ENCODE data around the gene SPNS2. TPM values are rescaled to one million over a fixed set of nuclear protein-coding genes. Genes with fewer than 3 reads are reported as not detected.

SPNS2 gene
- total RNA-seq, 1 experiment from 2014 or later, result 33.8 TPM

GRCh38 chr17:4583782-4584100 lies 85.1 kb downstream of the SPNS2 start:
- H3K36me3 ChIP-seq (ENCODE audit: low read depth), result no peaks in the 10 kb centered on the region
- H3K4me2 ChIP-seq, result no peak overlapping the region
- ChIA-PET CTCF (no interaction called here), POLR2A (ENCODE audit: unreplicated experiment) (no interaction called here)
- no TSS peak for BruUV-seq (replicated peaks)
- no peak overlapping the region for H3K4me3 ChIP-seq
- H3K4me1 ChIP-seq (replicated peaks; ENCODE audit: insufficient read depth), result no peaks in the 10 kb centered on the region
- no peaks in the 10 kb centered on the region for H3F3A ChIP-seq (ENCODE audit: insufficient read depth, low read depth)
- intact Hi-C loops (cut with micrococcal nuclease; ENCODE audit: unreplicated experiment), result no loop called here
- no peak for TF ChIP-seq CTCF (conservative IDR thresholded peaks at IDR 0.05)
- no peak for TF ChIP-seq EZH2 (IDR thresholded peaks at IDR 0.05; ENCODE audit: low read depth)
- H3K79me2 ChIP-seq (ENCODE audit: low read depth), result no peaks in the 10 kb centered on the region
- H3K27ac ChIP-seq, result no peak overlapping the region
- H4K20me1 ChIP-seq (ENCODE audit: insufficient read depth), result no peaks in the 10 kb centered on the region; the same call in 1 of the 2 replicates
- no peaks in the 10 kb centered on the region for H3K9me2 ChIP-seq (ENCODE audit: insufficient read depth)
- DNase-seq, result no peak
- no peak overlapping the region for H2AFZ ChIP-seq
- H3K9me3 ChIP-seq (ENCODE audit: insufficient read depth, low read depth), result no peaks in the 10 kb centered on the region
- H3K27me3 ChIP-seq (ENCODE audit: insufficient read depth, low read depth), result peaks cover 59% of the 10 kb centered on the region

DNA sequence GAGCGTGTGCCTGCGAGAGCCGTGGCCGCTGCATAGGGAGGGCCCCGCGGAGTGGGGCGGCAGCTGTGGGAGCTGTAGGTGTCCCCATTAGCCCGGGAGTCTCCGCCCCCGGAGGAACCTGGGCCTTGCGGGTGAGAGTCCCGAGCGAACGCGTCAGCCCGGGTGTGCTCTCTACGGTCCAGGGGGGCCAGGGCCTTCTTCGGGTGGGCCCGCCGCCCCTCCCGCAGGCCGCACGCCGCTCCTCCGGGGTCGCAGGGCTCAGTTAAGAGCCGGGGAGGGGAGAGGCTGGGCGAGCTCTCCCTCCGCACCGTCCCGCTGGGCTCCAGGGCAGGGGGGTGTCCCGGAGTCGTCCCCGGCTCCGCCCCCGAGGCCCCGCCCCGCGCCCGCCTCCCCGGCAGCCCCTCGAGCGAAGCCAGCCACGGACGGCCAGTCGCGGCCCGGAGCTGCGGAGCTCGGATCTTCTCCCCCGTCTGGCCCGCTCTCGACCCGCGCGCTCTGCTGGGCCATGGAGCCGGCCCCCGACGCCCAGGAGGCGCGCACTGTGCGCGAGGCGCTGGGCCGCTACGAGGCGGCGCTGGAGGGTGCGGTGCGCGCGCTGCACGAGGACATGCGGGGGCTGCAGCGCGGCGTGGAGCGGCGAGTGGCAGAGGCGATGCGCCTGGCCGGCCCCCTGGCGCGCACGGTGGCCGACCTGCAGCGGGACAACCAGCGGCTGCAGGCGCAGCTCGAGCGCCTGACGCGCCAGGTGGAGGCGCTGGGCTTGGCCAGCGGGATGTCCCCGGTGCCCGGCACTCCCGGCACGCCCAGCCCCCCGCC lies 85.6 kb downstream of the SPNS2 start, which contains the start of gene SMTNL2:
TSS of gene SMTNL2 (plus strand) at position 429 of the 816 bp plus-strand sequence. CDS start at position 506, 77 bp downstream.
- Histone ChIP-seq H3K9me3 (ENCODE audit: insufficient read depth, low read depth) (no peaks in the 10 kb centered on the region), H3K4me2 (no peak within 1 kb of the TSS), H3K27me3 (ENCODE audit: insufficient read depth, low read depth) (peaks cover 65% of the 10 kb centered on the region), H3K9me2 (ENCODE audit: insufficient read depth) (no peaks in the 10 kb centered on the region), H2AFZ (no peak within 1 kb of the TSS), H3K4me3 (no peak within 1 kb of the TSS), H4K20me1 (ENCODE audit: insufficient read depth) (no peaks in the 10 kb centered on the region; the same call in 1 of the 2 replicates), H3K27ac (no peak within 1 kb of the TSS), H3K79me2 (ENCODE audit: low read depth) (no peaks in the 10 kb centered on the region), H3K36me3 (ENCODE audit: low read depth) (no peaks in the 10 kb centered on the region), H3K4me1 (replicated peaks; ENCODE audit: insufficient read depth) (no peaks in the 10 kb centered on the region), H3F3A (ENCODE audit: insufficient read depth, low read depth) (no peaks in the 10 kb centered on the region)
- no peak for DNase-seq
- TF ChIP-seq CTCF (conservative IDR thresholded peaks at IDR 0.05), result no peak
- no peak for TF ChIP-seq EZH2 (IDR thresholded peaks at IDR 0.05; ENCODE audit: low read depth)
- CTCF ChIA-PET, result interaction anchor here (0.5 kb wide), 1 partner anchor 29 kb away, joined by 6 read pairs; no protein-coding TSS in a partner anchor
- no TSS peak for BruUV-seq (replicated peaks)
- intact Hi-C loops (cut with micrococcal nuclease; ENCODE audit: unreplicated experiment), result no loop called here
- POLR2A ChIA-PET (ENCODE audit: unreplicated experiment), result no interaction called here

DNA sequence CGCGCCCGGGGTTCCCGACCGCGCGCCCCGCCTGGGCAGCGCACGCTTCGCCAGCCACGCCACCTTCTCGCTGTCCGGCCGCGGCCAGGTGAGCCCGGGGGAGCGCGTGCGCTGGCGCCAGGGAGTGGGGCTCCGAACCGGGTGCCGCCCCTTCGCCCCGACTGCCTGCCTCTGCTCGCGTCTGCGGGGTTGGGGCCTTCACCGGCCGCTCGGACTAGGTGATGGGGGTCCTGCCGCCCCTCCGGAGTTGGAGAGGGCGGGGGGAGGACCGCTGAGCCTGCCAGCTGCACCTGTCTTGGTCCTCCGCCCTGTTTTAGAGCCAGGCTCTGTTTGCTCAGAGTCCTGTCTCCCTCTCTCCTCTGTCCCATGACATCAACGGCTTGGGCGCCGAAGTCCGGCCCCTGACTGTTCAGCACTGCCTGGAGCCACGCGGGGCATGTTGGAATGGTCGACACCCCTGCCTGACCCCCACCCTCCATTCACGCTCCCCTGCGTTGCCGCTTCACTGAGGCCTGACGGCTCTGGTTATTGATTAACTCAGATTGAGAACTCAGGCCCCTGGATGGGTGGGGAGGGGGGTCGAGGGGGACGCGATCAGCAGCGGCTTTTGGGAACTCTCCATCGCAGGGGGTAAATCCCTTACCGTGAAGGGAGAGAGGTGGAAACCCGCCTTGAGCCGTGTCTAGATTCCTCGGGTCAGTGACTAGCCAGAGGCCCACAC lies 86.4 kb downstream of the SPNS2 start:
- Histone ChIP-seq H3K4me1 (replicated peaks; ENCODE audit: insufficient read depth) (no peaks in the 10 kb centered on the region), H3K27me3 (ENCODE audit: insufficient read depth, low read depth) (peaks cover 66% of the 10 kb centered on the region), H3K9me2 (ENCODE audit: insufficient read depth) (no peaks in the 10 kb centered on the region), H3K36me3 (ENCODE audit: low read depth) (no peaks in the 10 kb centered on the region), H3K79me2 (ENCODE audit: low read depth) (no peaks in the 10 kb centered on the region), H3K4me2 (no peak overlapping the region), H3K27ac (no peak overlapping the region), H3F3A (ENCODE audit: insufficient read depth, low read depth) (no peaks in the 10 kb centered on the region), H3K9me3 (ENCODE audit: insufficient read depth, low read depth) (no peaks in the 10 kb centered on the region), H3K4me3 (no peak overlapping the region), H2AFZ (no peak overlapping the region), H4K20me1 (ENCODE audit: insufficient read depth) (no peaks in the 10 kb centered on the region)
- CTCF ChIA-PET, result no interaction called here
- intact Hi-C loops (cut with micrococcal nuclease; ENCODE audit: unreplicated experiment), result no loop called here
- POLR2A ChIA-PET (ENCODE audit: unreplicated experiment), result no interaction called here
- TF ChIP-seq CTCF (conservative IDR thresholded peaks at IDR 0.05) (no peak), EZH2 (IDR thresholded peaks at IDR 0.05; ENCODE audit: low read depth) (no peak)
- no peak for DNase-seq
- BruUV-seq (replicated peaks), result no TSS peak

Measured in PC-9 (cell line).